H9 (cell line): ENCODE measurements around the gene KRT31. TPM values are rescaled to one million over a fixed set of nuclear protein-coding genes. Genes with fewer than 3 reads are reported as not detected.

ENCODE experiments used
- DNase-seq: peaks from one replicate; pipeline ENCODE4 v3.0.0-alpha.2; 2017
- H2AFZ ChIP-seq: one replicate; pipeline ENCODE4 v1.6.1; 2013; ENCODE audit warnings: mild to moderate bottlenecking, low read length, control low read depth, moderate library complexity
- H2AK5ac ChIP-seq: 2 replicates; pipeline ENCODE4 v1.6.1; 2013; ENCODE audit warnings: low read length, control low read depth, mixed read lengths; ENCODE audit not compliant: insufficient read length
- H2BK120ac ChIP-seq: one replicate; pipeline ENCODE4 v1.6.1; 2013; ENCODE audit warnings: low read depth, mild to moderate bottlenecking, low read length, control low read depth, inconsistent platforms; ENCODE audit not compliant: poor library complexity, severe bottlenecking
- H2BK12ac ChIP-seq: 2 replicates; pipeline ENCODE4 v1.6.1; 2013; ENCODE audit warnings: low read length, control low read depth, mixed read lengths, low read depth; ENCODE audit not compliant: insufficient read length
- H2BK15ac ChIP-seq: 2 replicates; pipeline ENCODE4 v1.6.1; 2013; ENCODE audit warnings: low read depth, low read length, control low read depth
- H2BK20ac ChIP-seq: one replicate; pipeline ENCODE4 v1.6.1; 2013; ENCODE audit warnings: low read depth, mild to moderate bottlenecking, low read length, control low read depth, inconsistent platforms; ENCODE audit not compliant: poor library complexity, severe bottlenecking
- H2BK5ac ChIP-seq: 2 replicates; pipeline ENCODE4 v1.6.1; 2013; ENCODE audit warnings: low read length, control low read depth, mixed read lengths; ENCODE audit not compliant: insufficient read length
- H3K14ac ChIP-seq: 2 replicates; pipeline ENCODE4 v1.6.1; 2013; ENCODE audit warnings: low read length, control low read depth; ENCODE audit not compliant: insufficient read depth
- H3K18ac ChIP-seq: 2 replicates; pipeline ENCODE4 v1.6.1; 2013; ENCODE audit warnings: low read depth, mild to moderate bottlenecking, mixed read lengths, low read length, control low read depth; ENCODE audit not compliant: insufficient read length
- H3K23ac ChIP-seq: 2 replicates; pipeline ENCODE4 v1.6.1; 2013; ENCODE audit warnings: low read length, control low read depth, mixed read lengths, low read depth; ENCODE audit not compliant: insufficient read length
- H3K23me2 ChIP-seq: 2 replicates; pipeline ENCODE4 v1.6.1; 2013; ENCODE audit warnings: low read depth, mild to moderate bottlenecking, mixed read lengths, low read length, control low read depth; ENCODE audit not compliant: insufficient read length, poor library complexity, severe bottlenecking
- H3K27ac ChIP-seq: 2 replicates; pipeline ENCODE4 v1.5.1; 2013; ENCODE audit warnings: low read length, control low read depth, mixed read lengths, low read depth; ENCODE audit not compliant: insufficient read length
- H3K27me3 ChIP-seq: 2 replicates; pipeline ENCODE4 v1.6.1; 2013; ENCODE audit warnings: low read length, control low read depth, inconsistent platforms; ENCODE audit not compliant: insufficient read depth
- H3K4ac ChIP-seq: 2 replicates; pipeline ENCODE4 v1.6.1; 2013; ENCODE audit warnings: low read depth, mild to moderate bottlenecking, control low read depth, inconsistent platforms, low read length, moderate library complexity
- H3K4me1 ChIP-seq: 2 replicates; pipeline ENCODE4 v1.6.1; 2013; ENCODE audit warnings: low read length, control low read depth, inconsistent platforms; ENCODE audit not compliant: insufficient read depth
- H3K4me2 ChIP-seq: 2 replicates; pipeline ENCODE4 v1.6.1; 2013; ENCODE audit warnings: low read length, control low read depth, mixed read lengths; ENCODE audit not compliant: insufficient read length, insufficient read depth
- H3K56ac ChIP-seq: 2 replicates; pipeline ENCODE4 v1.6.1; 2013; ENCODE audit warnings: low read depth, mild to moderate bottlenecking, mixed read lengths, low read length, control low read depth; ENCODE audit not compliant: insufficient read length
- H3K79me1 ChIP-seq: 2 replicates; pipeline ENCODE4 v1.6.1; 2013; ENCODE audit warnings: low read depth, mild to moderate bottlenecking, moderate library complexity, low read length, control low read depth, inconsistent platforms; ENCODE audit not compliant: insufficient read depth, poor library complexity, severe bottlenecking
- H3K79me2 ChIP-seq: 2 replicates; pipeline ENCODE4 v1.6.1; 2013; ENCODE audit warnings: low read length, control low read depth, inconsistent platforms; ENCODE audit not compliant: insufficient read depth
- H3K9ac ChIP-seq: 2 replicates; pipeline ENCODE4 v1.6.1; 2013; ENCODE audit warnings: low read length, control low read depth, mixed read lengths; ENCODE audit not compliant: insufficient read length; ENCODE audit errors: extremely low read depth
- H3K9me3 ChIP-seq: one replicate; pipeline ENCODE4 v1.6.1; 2013; ENCODE audit warnings: low read depth, low read length, inconsistent platforms; ENCODE audit not compliant: control insufficient read depth
- H3T11ph ChIP-seq: one replicate; pipeline ENCODE4 v1.6.1; 2013; ENCODE audit warnings: mild to moderate bottlenecking, low read length, control low read depth, inconsistent platforms
- H4K20me1 ChIP-seq: one replicate; pipeline ENCODE4 v1.6.1; 2013; ENCODE audit not compliant: control insufficient read depth, insufficient read length, insufficient read depth
- H4K5ac ChIP-seq: 2 replicates; pipeline ENCODE4 v1.6.1; 2013; ENCODE audit warnings: low read depth, mild to moderate bottlenecking, mixed read lengths, low read length, control low read depth; ENCODE audit not compliant: insufficient read length
- H4K8ac ChIP-seq: replicated peaks from 2 replicates; pipeline ENCODE4 v1.6.1; 2013; ENCODE audit warnings: low read length, control low read depth, mixed read lengths, low read depth; ENCODE audit not compliant: insufficient read length
- H4K91ac ChIP-seq: 2 replicates; pipeline ENCODE4 v1.6.1; 2013; ENCODE audit warnings: low read depth, mild to moderate bottlenecking, moderate library complexity, mixed read lengths, low read length, control low read depth; ENCODE audit not compliant: insufficient read length
- H3K27ac Mint-ChIP-seq, 3 experiments: 2 replicates in 2 of 3; 3 replicates in 1 of 3; pipeline ENCODE4 v1.8.0; 2020 to 2021; ENCODE audit warnings: mixed read lengths in 3 of 3, mild to moderate bottlenecking in 1 of 3, moderate library complexity in 1 of 3
- H3K27me3 Mint-ChIP-seq: 2 replicates; pipeline ENCODE4 v1.8.0; 2021; ENCODE audit warnings: low read depth, mild to moderate bottlenecking, moderate library complexity, mixed read lengths
- H3K36me3 Mint-ChIP-seq, 3 experiments: 2 replicates in 2 of 3; 3 replicates in 1 of 3; pipeline ENCODE4 v1.8.0; 2020 to 2021; ENCODE audit warnings: low read depth in 3 of 3, mixed read lengths in 3 of 3; ENCODE audit not compliant: insufficient read depth in 1 of 3
- H3K4me1 Mint-ChIP-seq, 2 experiments: 2 replicates each; pipeline ENCODE4 v1.8.0; 2020; ENCODE audit warnings: mixed read lengths in 2 of 2
- H3K4me3 Mint-ChIP-seq, 2 experiments: 2 replicates in 1 of 2; 3 replicates in 1 of 2; pipeline ENCODE4 v1.8.0; 2020 to 2021; ENCODE audit warnings: mild to moderate bottlenecking in 2 of 2, mixed read lengths in 2 of 2, moderate library complexity in 1 of 2
- H3K9me3 Mint-ChIP-seq, 2 experiments: 2 replicates in 1 of 2; 3 replicates in 1 of 2; pipeline ENCODE4 v1.8.0; 2020; ENCODE audit warnings: mild to moderate bottlenecking in 2 of 2, mixed read lengths in 2 of 2, moderate library complexity in 1 of 2
- WGBS: extraction: QIAGEN DNeasy Blood & Tissue Kit; methylation state at CpG from one replicate; pipeline ENCODE4 v1.1.7; 2013; ENCODE audit warnings: missing lambda C conversion rate, low lambda C conversion rate, mixed read lengths; ENCODE audit not compliant: insufficient read length; ENCODE audit errors: extremely low coverage; 5-methylcytosine and 5-hydroxymethylcytosine counted together
- total RNA-seq: library from RNA; stranded (reverse); gene quantifications from 2 replicates; pipeline ENCODE4 v1.2.1, GENCODE V29; 2021
- TF ChIP-seq, protein P1 (sequence below): fragments of 200-600 bp; sonication (generic); conservative IDR thresholded peaks from 3 replicates; pipeline ENCODE4 v1.8.0; 2021; ENCODE audit warnings: antibody characterized with exemption, mild to moderate bottlenecking

Gene KRT31
- total RNA-seq, 1 experiment from 2014 or later: not detected

- no peak overlapping the region for H2AFZ ChIP-seq
- H2BK5ac ChIP-seq: no peak overlapping the region
- no peak overlapping the region for H3K56ac ChIP-seq
- H4K91ac ChIP-seq: no peak overlapping the region
- H3K9me3 ChIP-seq: no peaks in the 10 kb centered on the region
- H3K79me2 ChIP-seq: no peaks in the 10 kb centered on the region
- Mint-ChIP-seq H3K4me1 (peaks cover 0 to 5% of the 10 kb centered on the region in 2 experiments; a peak in 1 of 4 replicates), H3K4me3 (no peak overlapping the region), H3K27me3 (peaks cover 5% of the 10 kb centered on the region; the same call in 1 of the 2 replicates), H3K9me3 (peaks cover 0 to 10% of the 10 kb centered on the region in 2 experiments; a peak in 3 of 5 replicates), H3K27ac (no peak overlapping the region), H3K36me3 (0 out of 7 replicates have a peak, but pooled peaks cover 0 to 2% (median 0%) of the 10 kb centered on the region in 3 experiments)
- DNase-seq: no peak
- no peaks in the 10 kb centered on the region for H3K27me3 ChIP-seq
- WGBS: no CpG with 5 or more reads among the region's 1 CpG
- H3K4me1 ChIP-seq: no peaks in the 10 kb centered on the region
- no peaks in the 10 kb centered on the region for H3K23me2 ChIP-seq
- H4K5ac ChIP-seq: no peak overlapping the region
- H2BK15ac ChIP-seq: no peak overlapping the region
- no peak overlapping the region for H3K9ac ChIP-seq
- H3K79me1 ChIP-seq: no peaks in the 10 kb centered on the region
- no peak overlapping the region for H2BK120ac ChIP-seq
- no peak overlapping the region for H3K23ac ChIP-seq
- no peak overlapping the region for H2AK5ac ChIP-seq
- no peak overlapping the region for H3K27ac ChIP-seq
- no peak overlapping the region for H2BK12ac ChIP-seq
- H3T11ph ChIP-seq: no peak overlapping the region
- H3K14ac ChIP-seq: no peak overlapping the region
- H3K4ac ChIP-seq: no peak overlapping the region
- no peak overlapping the region for H3K4me2 ChIP-seq
- no peak overlapping the region for H4K8ac ChIP-seq
- no peaks in the 10 kb centered on the region for H4K20me1 ChIP-seq
- TF ChIP-seq, protein P1, sequence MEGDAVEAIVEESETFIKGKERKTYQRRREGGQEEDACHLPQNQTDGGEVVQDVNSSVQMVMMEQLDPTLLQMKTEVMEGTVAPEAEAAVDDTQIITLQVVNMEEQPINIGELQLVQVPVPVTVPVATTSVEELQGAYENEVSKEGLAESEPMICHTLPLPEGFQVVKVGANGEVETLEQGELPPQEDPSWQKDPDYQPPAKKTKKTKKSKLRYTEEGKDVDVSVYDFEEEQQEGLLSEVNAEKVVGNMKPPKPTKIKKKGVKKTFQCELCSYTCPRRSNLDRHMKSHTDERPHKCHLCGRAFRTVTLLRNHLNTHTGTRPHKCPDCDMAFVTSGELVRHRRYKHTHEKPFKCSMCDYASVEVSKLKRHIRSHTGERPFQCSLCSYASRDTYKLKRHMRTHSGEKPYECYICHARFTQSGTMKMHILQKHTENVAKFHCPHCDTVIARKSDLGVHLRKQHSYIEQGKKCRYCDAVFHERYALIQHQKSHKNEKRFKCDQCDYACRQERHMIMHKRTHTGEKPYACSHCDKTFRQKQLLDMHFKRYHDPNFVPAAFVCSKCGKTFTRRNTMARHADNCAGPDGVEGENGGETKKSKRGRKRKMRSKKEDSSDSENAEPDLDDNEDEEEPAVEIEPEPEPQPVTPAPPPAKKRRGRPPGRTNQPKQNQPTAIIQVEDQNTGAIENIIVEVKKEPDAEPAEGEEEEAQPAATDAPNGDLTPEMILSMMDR: no peak
- H3K18ac ChIP-seq: no peak overlapping the region
- no peak overlapping the region for H2BK20ac ChIP-seq
These were observed 11.2 kb downstream of the KRT31 start for GRCh38 chr17:41386227-41386626.
